Measurements from ENCODE around the gene CD300E.

- no peak for TF ChIP-seq OSR1 (CRISPR knock-in tag; IDR thresholded peaks at IDR 0.05)
- no peak for TF ChIP-seq ISL1 (CRISPR knock-in tag; IDR thresholded peaks at IDR 0.05)
- no peak for TF ChIP-seq CSDC2 (CRISPR knock-in tag; IDR thresholded peaks at IDR 0.05)
- TF ChIP-seq ZNF70 (CRISPR knock-in tag; IDR thresholded peaks at IDR 0.05): no peak
- TF ChIP-seq TCF4 (CRISPR knock-in tag; IDR thresholded peaks at IDR 0.05; ENCODE audit: borderline replicate concordance): no peak
- TF ChIP-seq, protein P1, sequence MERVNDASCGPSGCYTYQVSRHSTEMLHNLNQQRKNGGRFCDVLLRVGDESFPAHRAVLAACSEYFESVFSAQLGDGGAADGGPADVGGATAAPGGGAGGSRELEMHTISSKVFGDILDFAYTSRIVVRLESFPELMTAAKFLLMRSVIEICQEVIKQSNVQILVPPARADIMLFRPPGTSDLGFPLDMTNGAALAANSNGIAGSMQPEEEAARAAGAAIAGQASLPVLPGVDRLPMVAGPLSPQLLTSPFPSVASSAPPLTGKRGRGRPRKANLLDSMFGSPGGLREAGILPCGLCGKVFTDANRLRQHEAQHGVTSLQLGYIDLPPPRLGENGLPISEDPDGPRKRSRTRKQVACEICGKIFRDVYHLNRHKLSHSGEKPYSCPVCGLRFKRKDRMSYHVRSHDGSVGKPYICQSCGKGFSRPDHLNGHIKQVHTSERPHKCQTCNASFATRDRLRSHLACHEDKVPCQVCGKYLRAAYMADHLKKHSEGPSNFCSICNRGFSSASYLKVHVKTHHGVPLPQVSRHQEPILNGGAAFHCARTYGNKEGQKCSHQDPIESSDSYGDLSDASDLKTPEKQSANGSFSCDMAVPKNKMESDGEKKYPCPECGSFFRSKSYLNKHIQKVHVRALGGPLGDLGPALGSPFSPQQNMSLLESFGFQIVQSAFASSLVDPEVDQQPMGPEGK (CRISPR knock-in tag; IDR thresholded peaks at IDR 0.05; ENCODE audit: borderline replicate concordance): no peak
- no peak for TF ChIP-seq RARB (CRISPR knock-in tag; IDR thresholded peaks at IDR 0.05)
Measured at GRCh38 chr17:74659889-74660288, 36.4 kb upstream of the CD300E start.

All from SK-N-SH treated with all-trans-retinoic acid at 6 μM for 48 hours (cell line).